Measurements from ENCODE around the gene ZSWIM3. TPM values are rescaled to one million over a fixed set of nuclear protein-coding genes. Genes with fewer than 3 reads are reported as not detected.

ZSWIM3 gene
- total and polyA plus RNA-seq, 5 donors from 2014 or later = 0.90 to 4.2 (median 2.2) TPM

- no peaks in the 10 kb centered on the region for H3K27me3 Mint-ChIP-seq
- peaks cover 58% of the 10 kb centered on the region for H3K36me3 ChIP-seq (ENCODE audit: control insufficient read depth, insufficient read depth, low read length)
- no peaks in the 10 kb centered on the region for H3K9me3 ChIP-seq (ENCODE audit: control insufficient read depth in 2 of 2, low read length in 2 of 2)
- no peak overlapping the region for H3K27ac ChIP-seq (ENCODE audit: insufficient read depth, low read length, poor library complexity, severe bottlenecking)
- H3K4me1 ChIP-seq (ENCODE audit: control insufficient read depth, insufficient read depth, low read length, poor library complexity, severe bottlenecking) = no peaks in the 10 kb centered on the region
- H3K27me3 ChIP-seq (ENCODE audit: control insufficient read depth, insufficient read depth, low read length) = no peaks in the 10 kb centered on the region
- H3K4me3 ChIP-seq (ENCODE audit: low read depth, low read length) = no peak overlapping the region
- H3K27ac Mint-ChIP-seq = peak overlapping the region in 1 of 3 donors; percentile 48
- peaks cover 21% of the 10 kb centered on the region for H3K36me3 Mint-ChIP-seq
- H3K4me1 Mint-ChIP-seq = peaks cover 0 to 3% (median 0%) of the 10 kb centered on the region in 4 donors
- H3K9me3 Mint-ChIP-seq = no peaks in the 10 kb centered on the region
- ATAC-seq (ENCODE audit: low read depth in 2 of 2) (no peak), DNase-seq (no peak)
- H3K4me3 Mint-ChIP-seq = no peak overlapping the region
These were observed 13.9 kb upstream of the ZSWIM3 start for GRCh38 chr20:45843506-45843905.

- H3K27me3 ChIP-seq (ENCODE audit: control insufficient read depth, insufficient read depth, low read length) = no peaks in the 10 kb centered on the region
- H3K36me3 ChIP-seq (ENCODE audit: control insufficient read depth, insufficient read depth, low read length) = peaks cover 74% of the 10 kb centered on the region
- no peak overlapping the region for H3K4me3 Mint-ChIP-seq
- H3K27ac ChIP-seq (ENCODE audit: insufficient read depth, low read length, poor library complexity, severe bottlenecking) = no peak overlapping the region
- DNase-seq (no peak), ATAC-seq (ENCODE audit: low read depth in 2 of 2) (no peak)
- no peaks in the 10 kb centered on the region for H3K9me3 ChIP-seq (ENCODE audit: control insufficient read depth in 2 of 2, low read length in 2 of 2)
- no peaks in the 10 kb centered on the region for H3K27me3 Mint-ChIP-seq
- H3K9me3 Mint-ChIP-seq = no peaks in the 10 kb centered on the region
- no peaks in the 10 kb centered on the region for H3K4me1 ChIP-seq (ENCODE audit: control insufficient read depth, insufficient read depth, low read length, poor library complexity, severe bottlenecking)
- peaks cover 32% of the 10 kb centered on the region for H3K36me3 Mint-ChIP-seq
- peaks cover 0 to 8% (median 4%) of the 10 kb centered on the region in 4 donors for H3K4me1 Mint-ChIP-seq
- no peak overlapping the region for H3K4me3 ChIP-seq (ENCODE audit: low read depth, low read length)
- no peak overlapping the region for H3K27ac Mint-ChIP-seq
These were observed 12.0 kb upstream of the ZSWIM3 start for GRCh38 chr20:45845452-45845851.

GRCh38 chr20:45848421-45848820 is 9.0 kb upstream of the ZSWIM3 start:
- Mint-ChIP-seq H3K4me3 (no peak overlapping the region), H3K4me1 (peaks cover 0 to 19% (median 11%) of the 10 kb centered on the region in 4 donors), H3K9me3 (no peaks in the 10 kb centered on the region), H3K27me3 (no peaks in the 10 kb centered on the region), H3K27ac (peak overlapping the region in 1 of 3 donors; percentile 60), H3K36me3 (peaks cover 35% of the 10 kb centered on the region)
- Histone ChIP-seq H3K4me3 (ENCODE audit: low read depth, low read length) (no peak overlapping the region), H3K27ac (ENCODE audit: insufficient read depth, low read length, poor library complexity, severe bottlenecking) (no peak overlapping the region), H3K36me3 (ENCODE audit: control insufficient read depth, insufficient read depth, low read length) (peaks cover 65% of the 10 kb centered on the region), H3K4me1 (ENCODE audit: control insufficient read depth, insufficient read depth, low read length, poor library complexity, severe bottlenecking) (no peaks in the 10 kb centered on the region), H3K9me3 (ENCODE audit: control insufficient read depth in 2 of 2, low read length in 2 of 2) (no peaks in the 10 kb centered on the region), H3K27me3 (ENCODE audit: control insufficient read depth, insufficient read depth, low read length) (no peaks in the 10 kb centered on the region)
- ATAC-seq (ENCODE audit: low read depth in 2 of 2) (no peak), DNase-seq (no peak)

DNA sequence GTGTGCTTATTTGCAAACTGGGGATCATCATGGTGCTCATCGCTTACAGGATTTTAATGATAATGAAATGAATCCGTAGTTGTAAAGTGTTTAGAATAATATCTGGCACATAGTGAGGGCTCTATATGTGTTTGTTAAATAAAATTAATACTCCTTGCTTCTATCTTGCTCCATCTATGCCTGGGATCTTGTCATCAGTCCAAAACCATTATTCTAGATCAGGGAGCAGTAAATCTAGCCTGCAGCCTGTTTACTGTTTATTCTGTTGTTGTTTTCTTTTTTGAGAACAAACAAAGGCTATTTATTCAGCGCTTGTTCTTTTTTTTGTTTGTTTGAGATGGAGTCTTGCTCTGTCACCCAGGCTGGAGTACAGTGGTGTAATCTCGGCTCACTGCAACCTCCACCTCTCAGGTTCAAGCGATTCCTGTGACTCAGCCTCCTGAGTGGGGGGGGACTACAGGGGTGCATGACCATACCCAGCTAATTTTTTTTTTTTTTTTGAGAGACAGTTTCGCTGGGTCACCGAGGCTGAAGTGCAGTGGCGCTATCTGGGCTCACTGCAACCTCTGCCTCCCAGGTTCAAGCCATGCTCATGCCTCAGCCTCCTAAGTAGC is 8.3 kb upstream of the ZSWIM3 start:
- Histone ChIP-seq H3K27ac (ENCODE audit: insufficient read depth, low read length, poor library complexity, severe bottlenecking) (no peak overlapping the region), H3K36me3 (ENCODE audit: control insufficient read depth, insufficient read depth, low read length) (peaks cover 65% of the 10 kb centered on the region), H3K9me3 (ENCODE audit: control insufficient read depth in 2 of 2, low read length in 2 of 2) (no peaks in the 10 kb centered on the region), H3K4me3 (ENCODE audit: low read depth, low read length) (no peak overlapping the region), H3K27me3 (ENCODE audit: control insufficient read depth, insufficient read depth, low read length) (no peaks in the 10 kb centered on the region), H3K4me1 (ENCODE audit: control insufficient read depth, insufficient read depth, low read length, poor library complexity, severe bottlenecking) (peaks cover 6% of the 10 kb centered on the region)
- Mint-ChIP-seq H3K4me3 (no peak overlapping the region), H3K36me3 (peaks cover 37% of the 10 kb centered on the region), H3K4me1 (peaks cover 0 to 26% (median 15%) of the 10 kb centered on the region in 4 donors), H3K9me3 (no peaks in the 10 kb centered on the region), H3K27ac (no peak overlapping the region), H3K27me3 (no peaks in the 10 kb centered on the region)
- no peak for ATAC-seq (ENCODE audit: low read depth in 2 of 2)
- no peak for DNase-seq

GRCh38 chr20:45850238-45850637 is 7.2 kb upstream of the ZSWIM3 start:
- no peaks in the 10 kb centered on the region for H3K9me3 ChIP-seq (ENCODE audit: control insufficient read depth in 2 of 2, low read length in 2 of 2)
- ATAC-seq (ENCODE audit: low read depth in 2 of 2) (no peak), DNase-seq (no peak)
- peak overlapping the region in 1 of 3 donors; percentile 54 for H3K27ac Mint-ChIP-seq
- no peaks in the 10 kb centered on the region for H3K27me3 ChIP-seq (ENCODE audit: control insufficient read depth, insufficient read depth, low read length)
- H3K36me3 ChIP-seq (ENCODE audit: control insufficient read depth, insufficient read depth, low read length) = peaks cover 58% of the 10 kb centered on the region
- H3K27me3 Mint-ChIP-seq = no peaks in the 10 kb centered on the region
- peak overlapping the region in 1 of 4 donors; percentile 35 for H3K4me3 Mint-ChIP-seq
- no peak overlapping the region for H3K4me3 ChIP-seq (ENCODE audit: low read depth, low read length)
- H3K9me3 Mint-ChIP-seq = no peaks in the 10 kb centered on the region
- no peak overlapping the region for H3K27ac ChIP-seq (ENCODE audit: insufficient read depth, low read length, poor library complexity, severe bottlenecking)
- peaks cover 12% of the 10 kb centered on the region for H3K4me1 ChIP-seq (ENCODE audit: control insufficient read depth, insufficient read depth, low read length, poor library complexity, severe bottlenecking)
- H3K36me3 Mint-ChIP-seq = peaks cover 31% of the 10 kb centered on the region
- H3K4me1 Mint-ChIP-seq = peaks cover 0 to 37% (median 16%) of the 10 kb centered on the region in 4 donors

- Mint-ChIP-seq H3K27me3 (no peaks in the 10 kb centered on the region), H3K27ac (peak overlapping the region in 2 of 3 donors; percentile 16 to 54), H3K9me3 (no peaks in the 10 kb centered on the region), H3K36me3 (peaks cover 31% of the 10 kb centered on the region), H3K4me1 (peaks cover 0 to 43% (median 16%) of the 10 kb centered on the region in 4 donors), H3K4me3 (peak overlapping the region in 1 of 4 donors; percentile 35)
- H3K27ac ChIP-seq (ENCODE audit: insufficient read depth, low read length, poor library complexity, severe bottlenecking) = no peak overlapping the region
- peaks cover 54% of the 10 kb centered on the region for H3K36me3 ChIP-seq (ENCODE audit: control insufficient read depth, insufficient read depth, low read length)
- no peak for DNase-seq
- ATAC-seq (ENCODE audit: low read depth in 2 of 2) = no peak
- H3K4me1 ChIP-seq (ENCODE audit: control insufficient read depth, insufficient read depth, low read length, poor library complexity, severe bottlenecking) = peaks cover 19% of the 10 kb centered on the region
- no peaks in the 10 kb centered on the region for H3K27me3 ChIP-seq (ENCODE audit: control insufficient read depth, insufficient read depth, low read length)
- no peak overlapping the region for H3K4me3 ChIP-seq (ENCODE audit: low read depth, low read length)
- H3K9me3 ChIP-seq (ENCODE audit: control insufficient read depth in 2 of 2, low read length in 2 of 2) = no peaks in the 10 kb centered on the region
These were observed 6.5 kb upstream of the ZSWIM3 start for GRCh38 chr20:45850926-45851325.

DNA sequence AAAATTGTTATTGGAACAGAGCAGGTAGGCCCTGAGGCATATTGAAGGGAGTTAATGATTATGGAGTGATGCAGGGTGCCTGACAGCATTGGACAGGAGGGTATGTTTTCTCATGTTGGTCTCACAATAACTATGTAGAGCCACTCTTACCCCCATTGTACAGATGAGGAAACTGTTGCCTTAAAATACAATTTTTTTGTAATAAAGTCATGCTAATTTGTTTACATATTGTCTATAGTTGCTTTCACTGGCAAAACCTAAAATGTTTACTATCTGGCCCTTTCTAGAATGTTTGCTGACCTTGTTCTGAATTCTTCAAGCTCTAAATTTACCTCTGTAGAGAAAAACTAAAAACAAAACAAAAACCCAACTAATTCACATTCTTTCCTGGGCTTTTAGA is 5.9 kb upstream of the ZSWIM3 start:
- Histone ChIP-seq H3K4me1 (ENCODE audit: control insufficient read depth, insufficient read depth, low read length, poor library complexity, severe bottlenecking) (peaks cover 25% of the 10 kb centered on the region), H3K36me3 (ENCODE audit: control insufficient read depth, insufficient read depth, low read length) (peaks cover 49% of the 10 kb centered on the region), H3K9me3 (ENCODE audit: control insufficient read depth in 2 of 2, low read length in 2 of 2) (no peaks in the 10 kb centered on the region), H3K4me3 (ENCODE audit: low read depth, low read length) (no peak overlapping the region), H3K27ac (ENCODE audit: insufficient read depth, low read length, poor library complexity, severe bottlenecking) (no peak overlapping the region), H3K27me3 (ENCODE audit: control insufficient read depth, insufficient read depth, low read length) (no peaks in the 10 kb centered on the region)
- DNase-seq (no peak), ATAC-seq (ENCODE audit: low read depth in 2 of 2) (no peak)
- no peaks in the 10 kb centered on the region for H3K9me3 Mint-ChIP-seq
- H3K36me3 Mint-ChIP-seq = peaks cover 31% of the 10 kb centered on the region
- H3K4me1 Mint-ChIP-seq = peaks cover 0 to 48% (median 18%) of the 10 kb centered on the region in 4 donors
- peak overlapping the region in 1 of 4 donors; percentile 32 for H3K4me3 Mint-ChIP-seq
- no peaks in the 10 kb centered on the region for H3K27me3 Mint-ChIP-seq
- no peak overlapping the region for H3K27ac Mint-ChIP-seq

- Histone ChIP-seq H3K36me3 (ENCODE audit: control insufficient read depth, insufficient read depth, low read length) (peaks cover 44% of the 10 kb centered on the region), H3K27me3 (ENCODE audit: control insufficient read depth, insufficient read depth, low read length) (no peaks in the 10 kb centered on the region), H3K27ac (ENCODE audit: insufficient read depth, low read length, poor library complexity, severe bottlenecking) (no peak overlapping the region), H3K9me3 (ENCODE audit: control insufficient read depth in 2 of 2, low read length in 2 of 2) (no peaks in the 10 kb centered on the region), H3K4me3 (ENCODE audit: low read depth, low read length) (no peak overlapping the region), H3K4me1 (ENCODE audit: control insufficient read depth, insufficient read depth, low read length, poor library complexity, severe bottlenecking) (peaks cover 26% of the 10 kb centered on the region)
- Mint-ChIP-seq H3K27me3 (no peaks in the 10 kb centered on the region), H3K36me3 (peaks cover 31% of the 10 kb centered on the region), H3K9me3 (peaks cover 0 to under 1% (median 0%) of the 10 kb centered on the region in 7 donors), H3K4me1 (peaks cover 2 to 56% (median 23%) of the 10 kb centered on the region in 4 donors), H3K4me3 (peak overlapping the region in 1 of 4 donors; percentile 11), H3K27ac (no peak overlapping the region)
- ATAC-seq (ENCODE audit: low read depth in 2 of 2) (no peak), DNase-seq (no peak)
These were observed 5.1 kb upstream of the ZSWIM3 start for GRCh38 chr20:45852326-45852725.
